ENCODE data around the gene SPAG5. TPM values are rescaled to one million over a fixed set of nuclear protein-coding genes. Genes with fewer than 3 reads are reported as not detected.

SPAG5 gene
- total and polyA plus RNA-seq, 11 donors: 0.39 to 11.6 (median 1.2) TPM

GRCh38 chr17:28551421-28552175 lies 47.2 kb downstream of the SPAG5 start:
- peaks cover 0 to 46% (median 39%) of the 10 kb centered on the region in 9 donors for H3K36me3 ChIP-seq
- peak in 1 of 5 donors; percentile 23 for DNase-seq
- no peaks in the 10 kb centered on the region for H3K9me3 ChIP-seq
- intact Hi-C loops (cut with DNase I): loop anchor here in 3 of 10 donors (2.0 to 5.0 kb wide), 2 partner anchors 19 to 61 kb away; partner anchors contain the start of genes RSKR (in 2 of the 3) and PIGS (in 1 of the 3)
- H3K27me3 ChIP-seq: no peaks in the 10 kb centered on the region
- H3K27ac ChIP-seq: peak overlapping the region in 9 of 12 donors; percentile 62 to 85 (median 70)
- peaks cover 0 to 50% (median 15%) of the 10 kb centered on the region in 12 donors for H3K4me1 ChIP-seq
- 15 to 19% (median 17%) methylated on average over 10 of the region's 10 CpGs for WGBS, 4 donors
- H3K4me3 ChIP-seq: peak overlapping the region; percentile 80 to 98 (median 92)
- TF ChIP-seq POLR2A (IDR thresholded peaks at IDR 0.05): no peak
- no peak for TF ChIP-seq CTCF (IDR thresholded peaks at IDR 0.05)
- ATAC-seq: peak in 2 of 4 donors; percentile 1 to 20

- H3K9me3 ChIP-seq: no peaks in the 10 kb centered on the region
- H3K27me3 ChIP-seq: no peaks in the 10 kb centered on the region
- no peak for ATAC-seq
- peaks cover 0 to 50% (median 15%) of the 10 kb centered on the region in 12 donors for H3K4me1 ChIP-seq
- TF ChIP-seq CTCF (IDR thresholded peaks at IDR 0.05) (no peak), POLR2A (IDR thresholded peaks at IDR 0.05) (no peak)
- intact Hi-C loops (cut with DNase I): loop anchor here in 3 of 10 donors (1.0 to 5.0 kb wide), 2 partner anchors 61 to 62 kb away; partner anchors contain the start of gene RSKR (in 2 of the 3)
- WGBS, 4 donors: 86 to 100% (median 93%) methylated on average over 1 of the region's 1 CpG
- peaks cover 0 to 40% (median 33%) of the 10 kb centered on the region in 9 donors for H3K36me3 ChIP-seq
- H3K4me3 ChIP-seq: no peak overlapping the region
- no peak overlapping the region for H3K27ac ChIP-seq
- DNase-seq: peak in 1 of 5 donors; percentile 7
These were observed 48.0 kb downstream of the SPAG5 start for GRCh38 chr17:28550858-28551257.

DNA sequence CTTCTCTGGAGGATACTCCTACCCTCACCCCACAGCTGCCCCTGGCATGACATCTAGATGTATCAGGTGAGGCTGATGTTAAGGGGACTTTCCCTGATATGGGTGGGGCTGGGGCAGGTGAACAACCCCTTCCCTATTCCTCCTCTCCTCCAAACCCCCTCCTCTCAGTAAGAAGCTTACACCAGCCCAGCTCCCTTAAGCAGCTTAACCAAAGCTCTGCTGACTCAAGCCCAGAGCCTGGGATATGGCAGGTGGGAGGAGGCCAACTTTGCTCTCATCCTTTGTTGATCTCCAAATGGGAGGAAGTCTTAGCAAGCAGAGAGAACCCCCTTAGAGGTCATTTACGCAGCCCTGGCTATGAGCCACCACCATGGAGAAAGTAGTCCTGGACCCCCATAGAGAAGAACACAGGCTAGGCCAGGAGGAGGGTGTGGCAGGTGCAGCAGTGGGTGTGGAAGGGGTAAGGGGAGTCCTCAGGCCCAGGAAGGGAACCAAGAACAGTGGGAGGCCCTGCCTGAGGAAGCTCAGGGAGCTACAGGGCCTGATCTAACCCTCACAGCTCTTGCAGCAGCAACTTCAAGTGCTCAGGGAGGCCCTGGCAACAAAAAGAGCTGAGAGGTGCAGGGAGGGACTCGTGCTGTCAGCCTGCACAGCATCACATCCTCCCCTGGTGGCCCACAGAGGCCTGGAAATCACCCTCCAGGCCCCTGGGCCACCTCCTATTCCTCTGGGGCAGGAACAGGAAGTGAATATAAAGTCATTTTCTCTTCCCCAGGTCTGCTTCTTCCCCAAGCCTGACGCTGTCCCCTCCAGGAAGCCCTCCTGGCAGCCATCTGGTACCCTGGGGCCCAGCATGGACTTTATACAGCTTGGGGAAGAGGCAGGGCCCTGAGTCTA lies 49.3 kb downstream of the SPAG5 start:
- no peak for TF ChIP-seq CTCF (IDR thresholded peaks at IDR 0.05)
- no peak for TF ChIP-seq POLR2A (IDR thresholded peaks at IDR 0.05)
- peaks cover 0 to 26% (median 19%) of the 10 kb centered on the region in 9 donors for H3K36me3 ChIP-seq
- ATAC-seq (no peak), DNase-seq (peak in 1 of 5 donors; percentile 46)
- H3K9me3 ChIP-seq: no peaks in the 10 kb centered on the region
- peaks cover 0 to 50% (median 15%) of the 10 kb centered on the region in 12 donors for H3K4me1 ChIP-seq
- H3K4me3 ChIP-seq: no peak overlapping the region
- H3K27ac ChIP-seq: peak overlapping the region in 1 of 12 donors; percentile 66
- 65 to 75% (median 70%) methylated on average over 3 of the region's 3 CpGs for WGBS, 4 donors
- intact Hi-C loops (cut with DNase I): loop anchor here in 9 of 10 donors (1.0 to 10.0 kb wide), 6 partner anchors 25 to 65 kb away; partner anchors contain the start of gene RSKR (in 6 of the 9)
- H3K27me3 ChIP-seq: no peaks in the 10 kb centered on the region

Measured in heart left ventricle (tissue), 16 donors.